Ishikawa (cell line): ENCODE results near the gene NOL9.

Experiments used
- CEBPB ChIP-seq: IDR thresholded peaks from 2 replicates; pipeline ENCODE4 v1.6.1; 2012
- EGR1 ChIP-seq: IDR thresholded peaks from 2 replicates; pipeline ENCODE4 v1.6.1; 2012
- EP300 ChIP-seq: IDR thresholded peaks from 2 replicates; pipeline ENCODE4 v1.6.1; 2012; ENCODE audit warnings: borderline replicate concordance
- TAF1 ChIP-seq: IDR thresholded peaks from 2 replicates; pipeline ENCODE4 v1.6.1; 2012; ENCODE audit warnings: low read depth, mild to moderate bottlenecking
- TEAD4 ChIP-seq: IDR thresholded peaks from 2 replicates; pipeline ENCODE4 v1.6.1; 2012
- YY1 ChIP-seq: IDR thresholded peaks from 2 replicates; pipeline ENCODE4 v1.6.1; 2012; ENCODE audit warnings: low read depth
- ZBTB7A ChIP-seq: IDR thresholded peaks from 2 replicates; pipeline ENCODE4 v1.6.1; 2012; ENCODE audit warnings: low read depth
- TF ChIP-seq, protein P1 (sequence below): IDR thresholded peaks from 2 replicates; pipeline ENCODE4 v1.6.1; 2012; ENCODE audit warnings: low read depth, mild to moderate bottlenecking
- TF ChIP-seq, protein P2 (sequence below): IDR thresholded peaks from 2 replicates; pipeline ENCODE4 v1.6.1; 2012

DNA sequence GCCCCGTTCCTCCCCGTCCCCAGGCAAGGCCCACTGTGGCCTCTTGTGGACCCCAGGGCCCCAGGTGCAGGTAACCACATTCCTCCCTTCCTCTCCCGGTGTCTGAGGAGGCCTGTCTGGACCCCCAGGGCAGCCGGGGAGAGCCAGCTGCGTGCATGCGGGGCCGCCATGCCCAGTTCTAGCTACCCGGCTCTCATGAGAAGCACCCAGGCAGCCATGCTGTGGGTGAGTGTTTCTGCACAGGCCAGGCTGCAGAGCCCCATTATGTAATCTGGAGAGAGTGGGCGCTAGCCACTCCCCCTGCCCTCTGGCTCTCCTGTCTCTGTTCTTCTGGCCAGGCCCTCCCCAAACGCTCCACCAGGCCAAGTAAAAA is 44.4 kb downstream of the NOL9 start:
- no peak for TF ChIP-seq EP300
- TF ChIP-seq EGR1: no peak
- TF ChIP-seq YY1: no peak
- no peak for TF ChIP-seq TEAD4
- TF ChIP-seq TAF1: no peak
- no peak for TF ChIP-seq CEBPB
- TF ChIP-seq, protein P1, sequence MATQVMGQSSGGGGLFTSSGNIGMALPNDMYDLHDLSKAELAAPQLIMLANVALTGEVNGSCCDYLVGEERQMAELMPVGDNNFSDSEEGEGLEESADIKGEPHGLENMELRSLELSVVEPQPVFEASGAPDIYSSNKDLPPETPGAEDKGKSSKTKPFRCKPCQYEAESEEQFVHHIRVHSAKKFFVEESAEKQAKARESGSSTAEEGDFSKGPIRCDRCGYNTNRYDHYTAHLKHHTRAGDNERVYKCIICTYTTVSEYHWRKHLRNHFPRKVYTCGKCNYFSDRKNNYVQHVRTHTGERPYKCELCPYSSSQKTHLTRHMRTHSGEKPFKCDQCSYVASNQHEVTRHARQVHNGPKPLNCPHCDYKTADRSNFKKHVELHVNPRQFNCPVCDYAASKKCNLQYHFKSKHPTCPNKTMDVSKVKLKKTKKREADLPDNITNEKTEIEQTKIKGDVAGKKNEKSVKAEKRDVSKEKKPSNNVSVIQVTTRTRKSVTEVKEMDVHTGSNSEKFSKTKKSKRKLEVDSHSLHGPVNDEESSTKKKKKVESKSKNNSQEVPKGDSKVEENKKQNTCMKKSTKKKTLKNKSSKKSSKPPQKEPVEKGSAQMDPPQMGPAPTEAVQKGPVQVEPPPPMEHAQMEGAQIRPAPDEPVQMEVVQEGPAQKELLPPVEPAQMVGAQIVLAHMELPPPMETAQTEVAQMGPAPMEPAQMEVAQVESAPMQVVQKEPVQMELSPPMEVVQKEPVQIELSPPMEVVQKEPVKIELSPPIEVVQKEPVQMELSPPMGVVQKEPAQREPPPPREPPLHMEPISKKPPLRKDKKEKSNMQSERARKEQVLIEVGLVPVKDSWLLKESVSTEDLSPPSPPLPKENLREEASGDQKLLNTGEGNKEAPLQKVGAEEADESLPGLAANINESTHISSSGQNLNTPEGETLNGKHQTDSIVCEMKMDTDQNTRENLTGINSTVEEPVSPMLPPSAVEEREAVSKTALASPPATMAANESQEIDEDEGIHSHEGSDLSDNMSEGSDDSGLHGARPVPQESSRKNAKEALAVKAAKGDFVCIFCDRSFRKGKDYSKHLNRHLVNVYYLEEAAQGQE: no peak
- no peak for TF ChIP-seq ZBTB7A
- TF ChIP-seq, protein P2, sequence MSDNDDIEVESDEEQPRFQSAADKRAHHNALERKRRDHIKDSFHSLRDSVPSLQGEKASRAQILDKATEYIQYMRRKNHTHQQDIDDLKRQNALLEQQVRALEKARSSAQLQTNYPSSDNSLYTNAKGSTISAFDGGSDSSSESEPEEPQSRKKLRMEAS: no peak
